Liver (tissue), 9 donors: ENCODE measurements around the gene COL11A2. TPM values are rescaled to one million over a fixed set of nuclear protein-coding genes. Genes with fewer than 3 reads are reported as not detected.

Experiments
- DNase-seq: peaks from one replicate; pipeline ENCODE4 v3.0.0-alpha.2; 2017; ENCODE audit warnings: low spot score
- H3K27ac ChIP-seq, 2 donors: one replicate each; pipeline ENCODE4 v1.7.0; 2013; ENCODE audit warnings: inconsistent platforms in 2 of 2, low read length in 2 of 2, control low read depth in 1 of 2, low read depth in 1 of 2, mild to moderate bottlenecking in 1 of 2
- H3K27me3 ChIP-seq, 4 donors: one replicate each; pipeline versions ENCODE4 v1.6.1 to v1.7.0; 2013; ENCODE audit warnings: low read length in 3 of 4, inconsistent platforms in 1 of 4, mild to moderate bottlenecking in 1 of 4, moderate library complexity in 1 of 4; ENCODE audit not compliant: control insufficient read depth in 4 of 4, insufficient read depth in 4 of 4
- H3K36me3 ChIP-seq, 4 donors: one replicate each; pipeline versions ENCODE4 v1.6.1 to v1.7.0; 2013; ENCODE audit warnings: low read length in 3 of 4, mild to moderate bottlenecking in 3 of 4, low read depth in 1 of 4, moderate library complexity in 1 of 4; ENCODE audit not compliant: control insufficient read depth in 4 of 4, insufficient read depth in 3 of 4
- H3K4me1 ChIP-seq, 4 donors: one replicate each; pipeline versions ENCODE4 v1.6.1 to v1.7.0; 2013; ENCODE audit warnings: low read length in 3 of 4, mild to moderate bottlenecking in 3 of 4, moderate library complexity in 1 of 4; ENCODE audit not compliant: control insufficient read depth in 4 of 4, insufficient read depth in 4 of 4
- H3K4me3 ChIP-seq, 3 donors: one replicate each; pipeline versions ENCODE4 v1.6.1 to v1.7.0; 2013; ENCODE audit warnings: low read length in 3 of 3, control low read depth in 1 of 3, low read depth in 1 of 3, mild to moderate bottlenecking in 1 of 3
- H3K9ac ChIP-seq, 2 donors: one replicate each; pipeline ENCODE4 v1.7.0; 2013; ENCODE audit warnings: low read length in 2 of 2, mild to moderate bottlenecking in 2 of 2, moderate library complexity in 2 of 2, control low read depth in 1 of 2, low read depth in 1 of 2
- H3K9me3 ChIP-seq, 4 donors: one replicate each; pipeline versions ENCODE4 v1.6.1 to v1.7.0; 2013; ENCODE audit warnings: low read length in 3 of 4; ENCODE audit not compliant: control insufficient read depth in 4 of 4
- ATF3 ChIP-seq: IDR thresholded peaks from 2 replicates; pipeline ENCODE4 v1.6.1; 2016; ENCODE audit warnings: antibody characterized with exemption
- CTCF ChIP-seq: fragments of 150-350 bp; IDR thresholded peaks from 2 replicates; pipeline ENCODE4 v1.5.1; 2017; ENCODE audit warnings: improper control_type of control experiment, low read depth, low read length; ENCODE audit not compliant: missing input control
- EGR1 ChIP-seq, 2 donors: IDR thresholded peaks; 2 replicates each; pipeline ENCODE4 v1.6.1; 2016 to 2018; ENCODE audit warnings: antibody characterized with exemption in 2 of 2, low read depth in 2 of 2
- FOXA1 ChIP-seq: IDR thresholded peaks from 2 replicates; pipeline ENCODE4 v1.6.1; 2016; ENCODE audit warnings: antibody characterized with exemption
- FOXA2 ChIP-seq: IDR thresholded peaks from 2 replicates; pipeline ENCODE4 v1.6.1; 2016; ENCODE audit warnings: antibody characterized with exemption
- GABPA ChIP-seq, 2 donors: IDR thresholded peaks in 1 of 2; conservative IDR thresholded peaks in 1 of 2; 2 replicates each; pipeline ENCODE4 v1.6.1; 2016; ENCODE audit warnings: antibody characterized with exemption in 2 of 2, mild to moderate bottlenecking in 1 of 2, moderate library complexity in 1 of 2
- HNF4A ChIP-seq, 2 donors: conservative IDR thresholded peaks; 2 replicates each; pipeline ENCODE4 v1.6.1; 2016; ENCODE audit warnings: antibody characterized with exemption in 2 of 2, mild to moderate bottlenecking in 2 of 2
- JUND ChIP-seq, 2 donors: IDR thresholded peaks; 2 replicates each; pipeline ENCODE4 v1.6.1; 2016; ENCODE audit warnings: antibody characterized with exemption in 2 of 2
- RAD21 ChIP-seq, 2 donors: IDR thresholded peaks; 2 replicates each; pipeline ENCODE4 v1.6.1; 2016; ENCODE audit warnings: antibody characterized with exemption in 2 of 2, mild to moderate bottlenecking in 2 of 2
- REST ChIP-seq: IDR thresholded peaks from 2 replicates; pipeline ENCODE4 v1.6.1; 2016; ENCODE audit warnings: antibody characterized with exemption, mild to moderate bottlenecking
- RXRA ChIP-seq, 2 donors: IDR thresholded peaks; 2 replicates each; pipeline ENCODE4 v1.6.1; 2017 to 2018; ENCODE audit warnings: antibody characterized with exemption in 2 of 2, mild to moderate bottlenecking in 1 of 2
- SP1 ChIP-seq: IDR thresholded peaks from 2 replicates; pipeline ENCODE4 v1.6.1; 2018; ENCODE audit warnings: antibody characterized with exemption, mild to moderate bottlenecking
- TAF1 ChIP-seq: conservative IDR thresholded peaks from 2 replicates; pipeline ENCODE4 v1.6.1; 2016; ENCODE audit warnings: antibody characterized with exemption, mild to moderate bottlenecking
- ZBTB33 ChIP-seq: IDR thresholded peaks from 2 replicates; pipeline ENCODE4 v1.6.1; 2016; ENCODE audit warnings: antibody characterized with exemption
- WGBS: extraction: QIAGEN DNeasy Blood & Tissue Kit; methylation state at CpG from one replicate; pipeline ENCODE4 v1.1.7; 2013; 5-methylcytosine and 5-hydroxymethylcytosine counted together
- polyA plus RNA-seq, 2 donors: library from polyadenylated mRNA; stranded (reverse) in 1 of 2; unstranded in 1 of 2; fragments of 200-250 nt in 1 of 2; fragments of >200 nt in 1 of 2; fragmentation: Nextera tagmentation in 1 of 2; extraction: Ambion mirVana in 1 of 2; gene quantifications; one replicate each; pipeline versions ENCODE4 v1.2.1 to v1.2.3, GENCODE V29; 2013 to 2015
- total RNA-seq, 2 donors: library from RNA; depleted of rRNA; stranded (reverse); fragments of >200 nt; gene quantifications; one replicate each; pipeline ENCODE4 v1.2.3, GENCODE V29; 2014
- donor health status: healthy.
- donor health status: healthy.
- donor health status: healthy.
- donor health status: healthy.
- donor health status: healthy.

The COL11A2 gene
- total and polyA plus RNA-seq, 4 donors, result 0.15 to 0.59 (median 0.27) TPM

- H3K27me3 ChIP-seq, result no peaks in the 10 kb centered on the region
Observed at GRCh38 chr6:33189164-33189563, 3.1 kb downstream of the COL11A2 start.

GRCh38 chr6:33187809-33188208 lies 4.5 kb downstream of the COL11A2 start:
- Histone ChIP-seq H3K9ac (no peak overlapping the region), H3K9me3 (no peaks in the 10 kb centered on the region), H3K27ac (no peak overlapping the region), H3K36me3 (no peaks in the 10 kb centered on the region), H3K4me3 (no peak overlapping the region), H3K27me3 (no peaks in the 10 kb centered on the region), H3K4me1 (peaks cover 0 to 5% (median 0%) of the 10 kb centered on the region in 4 donors)
- TF ChIP-seq SP1 (no peak), FOXA2 (no peak), HNF4A (conservative IDR thresholded peaks at IDR 0.05) (no peak), JUND (IDR thresholded peaks at IDR 0.05) (no peak), REST (no peak)
- WGBS, result 94% methylated on average over 1 of the region's 1 CpG
- no peak for DNase-seq

More at GRCh38 chr6:33189164-33189563, 3.1 kb downstream of the COL11A2 start:
- 94% methylated on average over 8 of the region's 8 CpGs for WGBS
- H3K9me3 ChIP-seq, result no peaks in the 10 kb centered on the region
- no peak overlapping the region for H3K27ac ChIP-seq
- TF ChIP-seq ATF3 (no peak), RAD21 (IDR thresholded peaks at IDR 0.05) (no peak), FOXA2 (no peak), ZBTB33 (no peak), FOXA1 (no peak), EGR1 (IDR thresholded peaks at IDR 0.05; ENCODE audit: low read depth in 2 of 2) (no peak), TAF1 (no peak), HNF4A (conservative IDR thresholded peaks at IDR 0.05) (no peak), RXRA (IDR thresholded peaks at IDR 0.05) (no peak), CTCF (no peak), GABPA (IDR thresholded peaks at IDR 0.05 in 1 of 2, conservative IDR thresholded peaks at IDR 0.05 in 1 of 2) (no peak), JUND (IDR thresholded peaks at IDR 0.05) (no peak)
- no peak overlapping the region for H3K4me3 ChIP-seq
- peaks cover 0 to 8% (median 2%) of the 10 kb centered on the region in 4 donors for H3K4me1 ChIP-seq
- peaks cover 0 to 2% (median under 1%) of the 10 kb centered on the region in 4 donors for H3K36me3 ChIP-seq
- H3K9ac ChIP-seq, result no peak overlapping the region
- no peak for DNase-seq
